Heart left ventricle (tissue), 16 donors: Measurements from ENCODE around the gene SLC5A4. TPM values are rescaled to one million over a fixed set of nuclear protein-coding genes. Genes with fewer than 3 reads are reported as not detected.
A peak's percentile ranks its signal among the peaks of the same experiment; 100 is the strongest.
"Not testable (repeated sequence)": the region's sequence is repeated elsewhere in the genome, so short reads cannot be mapped to it uniquely, and the experiment has no call there.

Experiments used
- ATAC-seq, 4 donors: fragments of 200-7000 bp; cut with Tn5 transposase; one replicate each; pipeline ENCODE4 v1.9.1; 2020 to 2022; ENCODE audit warnings: moderate library complexity in 4 of 4, mild to moderate bottlenecking in 3 of 4, moderate number of reproducible peaks in 1 of 4
- DNase-seq, 5 donors: peaks; one replicate each; pipeline ENCODE4 v3.0.0-alpha.2; 2020
- H3K27ac ChIP-seq, 12 donors: fragments of 200-600 bp; sonication (generic) in 4 of 12; one replicate each; pipeline versions ENCODE4 v1.5.0 to v1.8.0; 2016 to 2022; ENCODE audit warnings: mild to moderate bottlenecking in 2 of 12
- H3K27me3 ChIP-seq, 9 donors: fragments of 200-600 bp; sonication (generic) in 2 of 9; one replicate each; pipeline versions ENCODE4 v1.5.1 to v1.8.0; 2016 to 2022; ENCODE audit warnings: mild to moderate bottlenecking in 3 of 9
- H3K36me3 ChIP-seq, 9 donors: fragments of 200-600 bp; sonication (generic) in 2 of 9; one replicate each; pipeline versions ENCODE4 v1.5.0 to v1.8.0; 2018 to 2022; ENCODE audit warnings: mild to moderate bottlenecking in 2 of 9
- H3K4me1 ChIP-seq, 12 donors: fragments of 200-600 bp; sonication (generic) in 4 of 12; one replicate each; pipeline versions ENCODE4 v1.5.0 to v1.8.0; 2016 to 2022; ENCODE audit warnings: mild to moderate bottlenecking in 3 of 12
- H3K4me3 ChIP-seq, 12 donors: fragments of 200-600 bp; sonication (generic) in 4 of 12; one replicate each; pipeline versions ENCODE4 v1.5.0 to v1.8.0; 2017 to 2022; ENCODE audit warnings: mild to moderate bottlenecking in 9 of 12, moderate library complexity in 4 of 12
- H3K9me3 ChIP-seq, 12 donors: fragments of 200-600 bp; sonication (generic) in 4 of 12; one replicate each; pipeline versions ENCODE4 v1.5.0 to v1.8.0; 2016 to 2022; ENCODE audit warnings: mild to moderate bottlenecking in 1 of 12
- CTCF ChIP-seq, 12 donors: fragments of 200-600 bp; sonication (generic) in 4 of 12; IDR thresholded peaks; one replicate each; pipeline versions ENCODE4 v1.5.0 to v1.8.0; 2018 to 2022; ENCODE audit warnings: antibody characterized with exemption in 12 of 12, mild to moderate bottlenecking in 5 of 12
- POLR2A ChIP-seq, 2 donors: fragments of 450-650 bp; IDR thresholded peaks; one replicate each; pipeline ENCODE4 v1.6.1; 2017; ENCODE audit warnings: antibody characterized with exemption in 2 of 2, mild to moderate bottlenecking in 2 of 2, moderate library complexity in 2 of 2
- WGBS, 4 donors: extraction: QIAGEN DNeasy Blood & Tissue Kit in 2 of 4; methylation state at CpG; one replicate each; pipeline versions ENCODE4 v1.1.5 to v1.1.7; 2013 to 2018; 5-methylcytosine and 5-hydroxymethylcytosine counted together
- intact Hi-C, 10 donors: fragments of 100-400 bp; cut with DNase I; formaldehyde crosslinking; loops; one replicate each; pipeline versions ENCODE4 v1.11.1 to v1.14.2; 2022
- long read RNA-seq, 3 donors: library from polyadenylated mRNA; unstranded; transcript quantifications; one replicate each; pipeline ENCODE4 v2.0.0, GENCODE V29; 2020 to 2021
- polyA plus RNA-seq, 2 donors: library from polyadenylated mRNA; stranded (reverse); fragments of 200-250 nt; gene quantifications; one replicate each; pipeline ENCODE4 v1.2.3, GENCODE V29; 2013
- total RNA-seq, 9 donors: library from RNA; depleted of rRNA in 2 of 9; stranded (reverse); fragments of >200 nt in 2 of 9; fragmentation: NEBNext Ultra II Directional in 3 of 9; extraction: Animal tissue kit (Norgen Biotek cat#: 25700) in 3 of 9; gene quantifications; one replicate each; pipeline versions ENCODE4 v1.1.0 to v1.2.4, GENCODE V29; 2016 to 2023
- donor health status: ischemic (EF 13 %, LVEDD 7.1; RV severe dilation, severe dysfunction).
- donor health status: healthy with polysubstance abuse.
- donor health status: DM: no; HTN: yes; CAD: no.
- donor health status: DM: no; HTN: no; CAD: no.
- donor health status: ischemic (EF 25% LVEDD 6.9; RV normal size, moderate dysfunction).
- donor health status: ischemic (EF 25% LVEDD 5.7; RV mildly dilated, moderate dysfunction).
- donor health status: healthy.
- donor health status: DM: yes; HTN: yes; CAD: no.
- donor health status: ischemic (EF 35%, LVEDD 5.7; RV mildly dilated, moderate dysfunction).
- donor health status: nonischemic (EF 11% LVEDD 7.7; RV severe dilation, severe dysfunction).
- donor health status: DM: yes; HTN: yes; CAD: no.
- donor health status: PGD.
- donor health status: ischemic (EF 29% LVEDD 5.4; RV normal size, mild dysfunction).
- donor health status: nonischemic (EF 23%, LVEDD 6.1; RV moderate dilation, normal function).

The SLC5A4 gene
- total RNA-seq, result 1 to 10 TPM in 1 of 9 donors, under 1 TPM in 6, not detected in 2; 0.13 to 1.3 (median 0.28) TPM
- polyA plus RNA-seq, result under 1 TPM; 0.12 to 0.34 TPM
- long read RNA-seq, donor 1, result 0 reads
- long read RNA-seq, donor 2, result 0 reads
- long read RNA-seq, donor 3, result 0 reads

- H3K27me3 ChIP-seq, result peaks cover 0 to 5% (median 0%) of the 10 kb centered on the region in 9 donors
- WGBS, 4 donors, result 79 to 89% (median 86%) methylated on average over 5 of the region's 5 CpGs
- intact Hi-C loops, result no loop called here
Observed at GRCh38 chr22:32255217-32255616, at the start of gene SLC5A4. SLC5A4 (minus strand) TSS chr22:32255347; CDS start chr22:32255329, 18 bp downstream.

GRCh38 chr22:32293921-32294320 lies 38.8 kb upstream of the SLC5A4 start:
- DNase-seq, H3K27me3 ChIP-seq, H3K36me3 ChIP-seq, H3K9me3 ChIP-seq, H3K4me1 ChIP-seq, ATAC-seq, H3K4me3 ChIP-seq, H3K27ac ChIP-seq, intact Hi-C loops: not testable (repeated sequence)

More at GRCh38 chr22:32255217-32255616, at the start of gene SLC5A4:
- H3K4me1 ChIP-seq, result no peaks in the 10 kb centered on the region
- TF ChIP-seq CTCF (IDR thresholded peaks at IDR 0.05) (no peak), POLR2A (IDR thresholded peaks at IDR 0.05) (no peak)
- H3K4me3 ChIP-seq, result no peak within 1 kb of the TSS
- DNase-seq, result no peak
- H3K36me3 ChIP-seq, result no peaks in the 10 kb centered on the region
- H3K9me3 ChIP-seq, result no peaks in the 10 kb centered on the region
- H3K27ac ChIP-seq, result no peak within 1 kb of the TSS
- ATAC-seq, result no peak

DNA sequence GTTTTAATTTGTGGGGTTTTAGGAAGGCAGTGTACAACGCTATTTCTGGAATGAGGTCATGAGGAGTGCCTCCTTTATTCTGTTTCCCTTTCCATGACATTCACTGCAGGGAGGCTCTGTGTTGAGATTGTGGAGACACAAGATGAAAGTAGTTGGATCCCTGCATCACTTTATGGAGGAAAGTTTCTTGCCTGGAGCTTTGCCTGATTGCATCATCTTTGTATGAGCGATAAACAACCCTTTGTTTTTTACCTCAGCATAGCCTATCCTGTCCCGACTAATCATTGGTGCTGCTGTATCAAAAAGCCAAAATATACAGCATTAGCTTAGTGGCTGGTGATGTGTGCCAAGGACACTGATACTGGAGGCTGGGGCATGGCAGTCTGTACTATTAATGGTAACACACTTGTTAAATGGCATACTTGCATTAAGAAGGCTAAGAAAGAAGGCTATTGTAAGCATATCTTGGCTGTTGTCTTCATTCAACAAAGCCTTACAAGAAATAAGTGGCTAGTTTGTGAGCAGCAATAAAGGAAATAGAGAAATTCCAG lies 31.2 kb upstream of the SLC5A4 start:
- DNase-seq (no peak), ATAC-seq (peak in 2 of 4 donors; percentile 71 to 74)
- peaks cover 0 to 8% (median 0%) of the 10 kb centered on the region in 12 donors for H3K9me3 ChIP-seq
- 43 to 85% (median 82%) methylated on average over 3 of the region's 3 CpGs for WGBS, 4 donors
- no peak overlapping the region for H3K4me3 ChIP-seq
- no peaks in the 10 kb centered on the region for H3K4me1 ChIP-seq
- no peaks in the 10 kb centered on the region for H3K36me3 ChIP-seq
- peaks cover 0 to 8% (median 0%) of the 10 kb centered on the region in 9 donors for H3K27me3 ChIP-seq
- TF ChIP-seq POLR2A (IDR thresholded peaks at IDR 0.05) (no peak), CTCF (IDR thresholded peaks at IDR 0.05) (no peak)
- H3K27ac ChIP-seq, result no peak overlapping the region
- intact Hi-C loops, result no loop called here

GRCh38 chr22:32281072-32281471 lies 25.9 kb upstream of the SLC5A4 start:
- DNase-seq, result no peak
- ATAC-seq, result no peak
- H3K27ac ChIP-seq, result no peak overlapping the region
- H3K27me3 ChIP-seq, result peaks cover 0 to 8% (median 0%) of the 10 kb centered on the region in 9 donors
- intact Hi-C loops, result no loop called here
- no peaks in the 10 kb centered on the region for H3K4me1 ChIP-seq
- TF ChIP-seq CTCF (IDR thresholded peaks at IDR 0.05) (no peak), POLR2A (IDR thresholded peaks at IDR 0.05) (no peak)
- H3K36me3 ChIP-seq, result no peaks in the 10 kb centered on the region
- peaks cover 0 to 4% (median 0%) of the 10 kb centered on the region in 12 donors for H3K9me3 ChIP-seq
- WGBS, 4 donors, result 25 to 45% (median 38%) methylated on average over 11 of the region's 11 CpGs
- H3K4me3 ChIP-seq, result no peak overlapping the region

- intact Hi-C loops, DNase-seq, H3K27me3 ChIP-seq, H3K4me3 ChIP-seq, H3K36me3 ChIP-seq, H3K9me3 ChIP-seq, ATAC-seq, H3K4me1 ChIP-seq, H3K27ac ChIP-seq: not testable (repeated sequence)
- 79 to 94% (median 90%) methylated on average over 4 of the region's 4 CpGs for WGBS, 4 donors
Observed at GRCh38 chr22:32275353-32275752, 20.2 kb upstream of the SLC5A4 start.
